Bladder microvascular endothelial cell (primary cell): ENCODE measurements around the gene COPS3. TPM values are rescaled to one million over a fixed set of nuclear protein-coding genes. Genes with fewer than 3 reads are reported as not detected.

Experiments used
- total RNA-seq: library from RNA; depleted of rRNA; stranded (reverse); fragments of >200 nt; gene quantifications from 2 replicates; pipeline ENCODE4 v1.2.3, GENCODE V29; 2014

The COPS3 gene
- 61.0 and 73.4 TPM in 2 replicates for total RNA-seq

DNA sequence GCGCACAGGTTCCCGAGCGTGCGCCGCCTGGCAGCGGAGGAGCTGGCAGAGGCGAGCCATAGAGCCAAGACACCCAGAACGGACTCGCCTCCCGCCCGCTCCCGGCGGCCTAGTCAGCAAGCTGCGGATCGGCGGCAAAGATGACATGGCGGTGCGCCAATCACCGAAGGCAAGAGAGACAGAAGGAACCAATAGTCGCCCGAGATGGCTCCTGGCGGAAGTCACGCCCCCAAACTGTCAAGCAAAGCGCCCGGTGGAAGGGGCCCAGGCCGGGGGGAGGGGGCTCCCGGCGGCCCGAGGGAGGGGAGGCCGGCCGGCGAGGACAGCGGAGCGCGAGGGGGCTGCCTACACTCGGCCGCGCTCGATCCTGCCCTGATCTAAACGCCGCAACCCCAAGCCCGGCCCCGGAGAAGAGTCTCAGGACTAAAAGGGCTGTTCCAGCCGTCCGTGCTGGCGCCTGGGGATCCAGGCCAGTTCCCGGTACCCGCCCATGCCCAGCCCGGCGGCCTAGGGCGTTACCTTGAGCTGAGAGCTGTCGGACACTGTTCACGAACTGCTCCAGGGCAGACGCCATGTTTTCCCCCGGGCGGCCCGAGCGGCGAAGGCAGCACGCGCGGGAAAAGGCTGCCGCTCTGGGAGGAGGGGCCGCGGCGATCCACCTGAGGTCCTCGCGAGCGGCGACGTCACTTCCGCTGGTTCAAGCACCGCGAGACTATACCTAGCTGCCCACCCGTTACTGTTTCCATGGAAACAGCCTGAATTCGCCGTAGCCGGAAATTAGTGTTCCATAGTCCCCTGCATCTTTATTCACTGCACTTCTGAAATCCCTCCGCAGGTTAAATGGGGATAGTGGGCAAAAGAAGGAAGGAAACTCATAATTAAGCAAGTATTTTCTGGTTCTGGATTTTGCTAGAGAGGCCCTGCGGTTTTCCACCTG lies at the start of gene COPS3:
COPS3 (minus strand) TSS at position 634 of the 937 bp plus-strand sequence; CDS start at position 574, 60 bp downstream.

DNA sequence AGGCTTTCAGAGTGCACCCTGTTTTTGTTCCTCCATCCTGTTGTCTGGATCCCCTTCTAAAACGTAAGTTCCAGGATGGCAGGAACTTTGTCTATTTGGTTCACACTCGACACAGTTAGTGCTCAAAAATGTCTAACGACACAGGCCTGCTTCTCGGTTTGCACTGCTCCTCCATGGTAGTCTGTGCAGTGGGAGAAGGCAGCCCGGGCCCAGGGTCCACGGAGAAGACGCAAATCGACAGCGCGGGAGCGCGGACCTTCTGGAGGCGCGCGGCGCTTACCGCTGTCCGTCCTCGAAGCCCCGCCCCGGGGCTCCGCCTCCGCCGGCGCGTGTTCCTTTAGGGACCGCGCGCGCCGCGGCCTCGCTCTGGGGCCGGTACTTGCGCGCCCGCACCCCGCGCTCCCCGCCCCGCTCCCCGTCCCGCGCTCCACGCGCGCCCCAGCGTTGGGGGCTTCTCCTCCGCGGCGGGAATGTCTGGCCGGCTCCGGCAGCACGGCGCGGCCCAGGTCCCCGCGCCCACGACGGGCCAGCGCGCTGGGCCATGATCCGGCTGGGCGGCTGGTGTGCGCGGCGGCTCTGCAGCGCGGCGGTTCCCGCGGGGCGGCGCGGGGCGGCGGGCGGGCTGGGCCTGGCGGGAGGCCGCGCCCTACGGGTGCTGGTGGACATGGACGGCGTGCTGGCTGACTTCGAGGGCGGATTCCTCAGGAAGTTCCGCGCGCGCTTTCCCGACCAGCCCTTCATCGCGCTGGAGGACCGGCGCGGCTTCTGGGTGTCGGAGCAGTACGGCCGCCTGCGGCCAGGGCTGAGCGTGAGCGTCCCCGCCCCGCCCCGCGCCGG lies 22.2 kb upstream of the COPS3 start, which contains the start of gene NT5M:
NT5M (plus strand) TSS at position 364 of the 837 bp plus-strand sequence; CDS start at position 542, 178 bp downstream.

DNA sequence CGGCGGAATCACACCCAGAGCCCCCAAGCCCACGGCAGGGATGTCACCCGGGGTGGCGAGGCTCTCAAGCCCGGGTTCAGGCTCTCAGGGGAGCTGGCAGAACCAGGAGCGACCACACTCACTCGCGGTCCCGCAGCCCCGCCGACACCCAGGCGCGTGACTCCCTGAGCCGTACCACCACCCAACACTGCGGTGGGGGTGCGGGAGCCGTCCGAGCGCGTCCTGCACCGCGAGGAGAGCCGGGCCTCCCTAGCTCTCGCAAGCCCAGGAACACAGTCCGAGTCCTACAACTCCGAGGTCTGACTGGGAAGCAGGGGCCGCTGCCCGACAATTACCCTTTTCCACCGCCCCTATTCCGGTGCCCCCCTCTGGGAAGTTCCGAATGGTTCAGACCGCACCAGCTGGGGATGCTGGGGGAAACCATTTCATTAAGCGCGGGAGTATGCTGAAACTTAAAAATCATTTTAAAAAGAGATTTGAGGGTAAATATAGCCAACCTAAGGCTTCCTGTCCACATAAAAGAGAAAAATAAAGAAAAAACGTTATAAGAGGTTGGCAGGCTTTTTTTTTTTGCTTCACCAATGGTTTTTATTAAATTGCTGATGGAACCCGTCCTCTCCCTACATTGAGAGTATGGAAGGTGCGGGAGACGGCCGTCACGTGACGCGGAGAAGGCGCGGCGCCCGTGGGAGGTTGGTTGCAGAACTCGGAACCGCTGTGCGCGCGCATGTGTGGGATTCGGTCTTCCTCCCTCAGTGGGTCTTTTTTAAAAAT lies 43.8 kb downstream of the COPS3 start, which contains the start of gene FLCN:
FLCN (minus strand) TSS at position 143 of the 774 bp plus-strand sequence. CDS start 9,031 bp downstream, outside the sequence.

GRCh38 chr17:17206124-17206912 lies 74.7 kb downstream of the COPS3 start, which contains the start of gene PLD6:
PLD6 (minus strand) TSS chr17:17206333; CDS start chr17:17206286, 47 bp downstream.

Other genes starting within 250 kb of the COPS3 start
- gene MPRIP, start 238.8 kb downstream of the COPS3 start, total RNA-seq = 81.4 and 140 TPM in 2 replicates
- 1.3 and 2.4 TPM in 2 replicates for gene PLD6, start 74.9 kb downstream of the COPS3 start, total RNA-seq
- gene FLCN, start 44.1 kb downstream of the COPS3 start, total RNA-seq = 28.0 and 78.2 TPM in 2 replicates
- gene NT5M, start 22.1 kb upstream of the COPS3 start, total RNA-seq = 1.3 and 1.4 TPM in 2 replicates
- gene MED9, start 195.8 kb upstream of the COPS3 start, total RNA-seq = 7.0 and 10.8 TPM in 2 replicates
- 10.0 and 11.5 TPM in 2 replicates for gene RASD1, start 215.1 kb upstream of the COPS3 start, total RNA-seq